Gastroesophageal sphincter (tissue), 4 donors: ENCODE results near the gene ZNF606. TPM values are rescaled to one million over a fixed set of nuclear protein-coding genes. Genes with fewer than 3 reads are reported as not detected.

Experiments
- ATAC-seq: fragments of 150-250 bp; one replicate; pipeline ENCODE4 v1.9.1; 2016; ENCODE audit warnings: mild to moderate bottlenecking, moderate library complexity
- H3K27ac ChIP-seq, 4 donors: fragments of 200-600 bp; sonication (generic) in 3 of 4; 1 replicate in 3 of 4; 2 replicates in 1 of 4; pipeline ENCODE4 v1.5.1; 2016 to 2019
- H3K27me3 ChIP-seq: fragments of 200-600 bp; sonication (generic); one replicate; pipeline ENCODE4 v1.5.1; 2019
- H3K36me3 ChIP-seq, 2 donors: fragments of 200-600 bp; sonication (generic); one replicate each; pipeline ENCODE4 v1.5.1; 2019; ENCODE audit warnings: control low read depth in 1 of 2
- H3K4me1 ChIP-seq, 3 donors: fragments of 200-600 bp; sonication (generic); 1 replicate in 2 of 3; 2 replicates in 1 of 3; pipeline ENCODE4 v1.5.1; 2016 to 2019; ENCODE audit warnings: control low read depth in 2 of 3
- H3K4me3 ChIP-seq, 2 donors: fragments of 200-600 bp; sonication (generic); one replicate each; pipeline ENCODE4 v1.5.1; 2019; ENCODE audit warnings: mild to moderate bottlenecking in 1 of 2, moderate library complexity in 1 of 2
- H3K9me3 ChIP-seq, 3 donors: fragments of 200-600 bp; sonication (generic); one replicate each; pipeline ENCODE4 v1.5.1; 2017 to 2019; ENCODE audit warnings: control low read depth in 2 of 3
- CTCF ChIP-seq, 4 experiments: fragments of 200-600 bp in 2 of 4; fragments of 450-650 bp in 2 of 4; sonication (generic) in 1 of 4; IDR thresholded peaks; one replicate each; pipeline ENCODE4 v1.5.1; 2017 to 2019; ENCODE audit warnings: antibody characterized with exemption in 4 of 4, mild to moderate bottlenecking in 2 of 4, moderate library complexity in 2 of 4
- EP300 ChIP-seq: sonication (generic); formaldehyde crosslinking; IDR thresholded peaks from one replicate; pipeline ENCODE4 v1.6.1; 2017; ENCODE audit warnings: antibody characterized with exemption, mild to moderate bottlenecking
- POLR2A ChIP-seq, 2 donors: fragments of 450-650 bp; IDR thresholded peaks; one replicate each; pipeline ENCODE4 v1.6.1; 2017; ENCODE audit warnings: antibody characterized with exemption in 2 of 2, mild to moderate bottlenecking in 2 of 2, moderate library complexity in 1 of 2
- POLR2AphosphoS5 ChIP-seq: sonication (generic); formaldehyde crosslinking; IDR thresholded peaks from one replicate; pipeline ENCODE4 v1.6.1; 2017; ENCODE audit warnings: antibody characterized with exemption
- WGBS, 2 donors: methylation state at CpG; one replicate each; pipeline ENCODE4 v1.1.5; 2018; ENCODE audit warnings: low coverage in 1 of 2; 5-methylcytosine and 5-hydroxymethylcytosine counted together
- total RNA-seq, 4 donors: library from RNA; depleted of rRNA; stranded (reverse); fragments of >200 nt; gene quantifications; one replicate each; pipeline ENCODE4 v1.1.0, GENCODE V29; 2016

Gene ZNF606
- total RNA-seq, 4 donors from 2014 or later, result 6.0 to 49.0 (median 18.8) TPM

GRCh38 chr19:58001895-58002369, 688 bp downstream of the ZNF606 start:
- TF ChIP-seq EP300 (no peak), CTCF (IDR thresholded peaks at IDR 0.05) (no peak), POLR2AphosphoS5 (no peak), POLR2A (IDR thresholded peaks at IDR 0.05) (no peak)
- H3K36me3 ChIP-seq, result peaks cover 0 to 70% of the 10 kb centered on the region in 2 donors

GRCh38 chr19:58000677-58001076, 1.9 kb downstream of the ZNF606 start:
- no peak for ATAC-seq
- Histone ChIP-seq H3K27ac (no peak overlapping the region), H3K4me3 (no peak overlapping the region), H3K4me1 (peaks cover 0 to 39% (median 0%) of the 10 kb centered on the region in 3 donors), H3K27me3 (no peaks in the 10 kb centered on the region), H3K36me3 (peaks cover 0 to 70% of the 10 kb centered on the region in 2 donors), H3K9me3 (peaks cover 0 to 65% (median 0%) of the 10 kb centered on the region in 3 donors)
- 91 to 100% methylated on average over 1 to 3 of the region's 4 CpGs for WGBS, 2 donors
- TF ChIP-seq CTCF (IDR thresholded peaks at IDR 0.05) (no peak), POLR2A (IDR thresholded peaks at IDR 0.05) (no peak), POLR2AphosphoS5 (no peak), EP300 (no peak)

More at GRCh38 chr19:58001895-58002369, 688 bp downstream of the ZNF606 start:
- Histone ChIP-seq H3K27ac (peak overlapping the region; percentile 68 to 96 (median 94)), H3K9me3 (peaks cover 0 to 64% (median 0%) of the 10 kb centered on the region in 3 donors), H3K27me3 (no peaks in the 10 kb centered on the region), H3K4me3 (peak overlapping the region; percentile 67 to 96), H3K4me1 (peaks cover 0 to 39% (median 0%) of the 10 kb centered on the region in 3 donors)
- no peak for ATAC-seq
- WGBS, 2 donors, result 0 to 13% methylated on average over 1 to 2 of the region's 23 CpGs

- Histone ChIP-seq H3K27ac (no peak overlapping the region), H3K4me1 (no peaks in the 10 kb centered on the region), H3K4me3 (no peak overlapping the region), H3K27me3 (no peaks in the 10 kb centered on the region), H3K36me3 (peaks cover 7 to 97% of the 10 kb centered on the region in 2 donors), H3K9me3 (peaks cover 0 to 96% (median 4%) of the 10 kb centered on the region in 3 donors)
- WGBS, 2 donors, result 0 to 100% methylated on average over 1 of the region's 1 CpG
- TF ChIP-seq CTCF (IDR thresholded peaks at IDR 0.05), result no peak
- no peak for TF ChIP-seq EP300
- TF ChIP-seq POLR2AphosphoS5, result no peak
- TF ChIP-seq POLR2A (IDR thresholded peaks at IDR 0.05), result no peak
- ATAC-seq, result no peak
These were observed 9.8 kb downstream of the ZNF606 start for GRCh38 chr19:57992841-57993240.

GRCh38 chr19:57978586-57979289, 23.9 kb downstream of the ZNF606 start:
- WGBS, 2 donors, result 86 to 97% methylated on average over 1 to 3 of the region's 3 CpGs
- Histone ChIP-seq H3K9me3 (peaks cover 34 to 100% (median 36%) of the 10 kb centered on the region in 3 donors), H3K27me3 (no peaks in the 10 kb centered on the region), H3K4me1 (no peaks in the 10 kb centered on the region), H3K27ac (no peak overlapping the region), H3K4me3 (no peak overlapping the region), H3K36me3 (peaks cover 37 to 100% of the 10 kb centered on the region in 2 donors)
- TF ChIP-seq POLR2AphosphoS5 (no peak), POLR2A (IDR thresholded peaks at IDR 0.05) (no peak), CTCF (IDR thresholded peaks at IDR 0.05) (no peak), EP300 (no peak)
- no peak for ATAC-seq

GRCh38 chr19:57974434-57974833, 28.2 kb downstream of the ZNF606 start, which contains the start of gene C19orf18:
TSS of gene C19orf18 (minus strand) at chr19:57974534. CDS start at chr19:57974432, 102 bp downstream.
- Histone ChIP-seq H3K4me3 (no peak within 1 kb of the TSS), H3K4me1 (no peaks in the 10 kb centered on the region), H3K36me3 (peaks cover 7 to 89% of the 10 kb centered on the region in 2 donors), H3K9me3 (peaks cover 11 to 100% (median 18%) of the 10 kb centered on the region in 3 donors), H3K27ac (no peak within 1 kb of the TSS), H3K27me3 (no peaks in the 10 kb centered on the region)
- ATAC-seq, result no peak
- TF ChIP-seq CTCF (IDR thresholded peaks at IDR 0.05) (no peak), POLR2AphosphoS5 (no peak), EP300 (no peak), POLR2A (IDR thresholded peaks at IDR 0.05) (no peak)
- 75 to 94% methylated on average over 1 to 4 of the region's 4 CpGs for WGBS, 2 donors
